Measurements from ENCODE around the gene FRAS1. TPM values are rescaled to one million over a fixed set of nuclear protein-coding genes. Genes with fewer than 3 reads are reported as not detected.

The FRAS1 gene
- total and polyA plus RNA-seq, 2 of the 8 experiments (the other 6 are each of a cell fraction or from before 2014, with no cell fraction given) = 38.5 to 109 TPM

DNA sequence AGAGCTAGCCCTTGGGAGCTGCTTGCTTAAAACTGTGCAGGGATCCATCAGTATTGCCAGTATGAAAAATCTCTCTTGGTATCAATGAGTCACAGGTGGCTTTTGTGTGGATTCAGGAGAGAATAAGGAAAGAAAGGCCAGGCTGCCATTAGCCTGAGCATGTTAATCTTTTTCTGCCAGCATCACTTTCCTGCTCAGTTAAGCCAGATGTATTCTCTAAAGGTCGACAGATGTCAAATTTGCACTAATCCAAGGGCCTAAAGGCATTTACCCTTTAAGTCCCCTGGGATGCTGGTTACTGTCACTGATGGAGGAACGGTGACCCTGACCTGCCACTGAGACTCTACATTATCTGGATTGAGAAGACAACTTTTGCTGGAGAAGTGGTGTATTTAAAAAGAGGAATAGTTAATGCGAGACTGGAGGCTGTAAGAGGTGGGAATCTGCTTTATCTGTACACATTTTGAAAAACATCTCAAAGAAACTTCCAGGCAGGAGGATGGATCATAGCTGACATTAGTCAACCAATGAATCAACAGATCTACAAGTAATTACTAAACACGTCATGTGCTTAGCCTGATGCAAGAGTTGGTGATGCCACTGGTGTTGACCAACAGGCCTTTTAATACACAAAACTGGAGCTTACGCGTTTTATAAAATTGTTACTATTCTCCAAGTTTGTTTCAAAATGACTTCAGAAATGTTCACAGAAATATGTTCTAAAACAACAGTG is 253.1 kb downstream of the FRAS1 start:
- DNase-seq (ENCODE audit: low read depth in 1 of 2, low spot score in 2 of 2) (no peak), FAIRE-seq (no peak)
- peaks cover 7 to 43% (median 23%) of the 10 kb centered on the region in 4 experiments; a peak in 7 of 8 replicates for H3K36me3 ChIP-seq (ENCODE audit: control insufficient read depth in 2 of 4, insufficient read depth in 4 of 4, low read length in 3 of 4)
- no peak overlapping the region for H3K9ac ChIP-seq (replicated peaks in 1 of 4; ENCODE audit: extremely low read depth in 1 of 4, low read depth in 3 of 4, low read length in 3 of 4)
- WGBS, 2 experiments (ENCODE audit: extremely low coverage in 1 of 2, insufficient coverage in 1 of 2, insufficient read length in 1 of 2, insufficient replicate concordance in 2 of 2, low coverage in 1 of 2, low lambda C conversion rate in 2 of 2, missing lambda C conversion rate in 1 of 2) = 91% methylated on average over 6 of the region's 6 CpGs; no CpG with 5 or more reads in 1 of the 2 experiments
- H3K14ac ChIP-seq (ENCODE audit: insufficient read length) = no peak overlapping the region
- H3K4me1 ChIP-seq (replicated peaks in 1 of 4; ENCODE audit: control insufficient read depth in 3 of 4, insufficient read depth in 4 of 4, low read length in 3 of 4) = peaks cover 3 to 22% (median 10%) of the 10 kb centered on the region in 4 experiments; a peak in 6 of 7 replicates
- no peaks in the 10 kb centered on the region for H3K79me1 ChIP-seq (ENCODE audit: low read depth, low read length)
- no peak overlapping the region for H4K91ac ChIP-seq (replicated peaks; ENCODE audit: insufficient read length, low read length)
- CTCF ChIA-PET (ENCODE audit: partially characterized antibody) = interaction anchor here (0.6 to 3.2 kb wide), 8 partner anchors 13 to 892 kb away, joined by 3 to 14 read pairs (median 4); no protein-coding TSS in a partner anchor
- no peak overlapping the region for H2BK15ac ChIP-seq (ENCODE audit: low read length)
- no peak overlapping the region for H2BK20ac ChIP-seq (ENCODE audit: low read length)
- POLR2A ChIA-PET (ENCODE audit: partially characterized antibody) = interaction anchor here (1.4 kb wide), 1 partner anchor 251 kb away, joined by 6 read pairs; no protein-coding TSS in a partner anchor
- H2BK120ac ChIP-seq (replicated peaks; ENCODE audit: low read depth, low read length) = no peak overlapping the region
- H3K9me3 ChIP-seq (ENCODE audit: insufficient read depth in 2 of 2, low read depth in 1 of 2, low read length in 1 of 2) = no peaks in the 10 kb centered on the region
- no peak overlapping the region for H3K18ac ChIP-seq (ENCODE audit: extremely low read depth, low read length)
- H3K4me3 ChIP-seq (ENCODE audit: extremely low read depth in 1 of 4, insufficient read depth in 2 of 4, low read depth in 3 of 4, low read length in 4 of 4) = no peak overlapping the region
- H4K5ac ChIP-seq (ENCODE audit: insufficient read length, low read depth, low read length) = no peak overlapping the region
- no peak overlapping the region for H2BK5ac ChIP-seq (ENCODE audit: low read depth, low read length)
- no peaks in the 10 kb centered on the region for H3K79me2 ChIP-seq (ENCODE audit: control insufficient read depth in 1 of 2, insufficient read depth in 2 of 2, low read length in 2 of 2)
- no peaks in the 10 kb centered on the region for H4K20me1 ChIP-seq (replicated peaks in 1 of 2; ENCODE audit: control insufficient read depth in 1 of 2, insufficient read depth in 2 of 2, low read length in 2 of 2)
- no peak overlapping the region for H4K8ac ChIP-seq (ENCODE audit: extremely low read depth, insufficient read depth, low read length)
- no peak overlapping the region for H3K4ac ChIP-seq (replicated peaks; ENCODE audit: insufficient read length, low read depth, low read length)
- no peak overlapping the region for H2BK12ac ChIP-seq (ENCODE audit: low read depth, low read length)
- H3K4me2 ChIP-seq (ENCODE audit: insufficient read depth in 1 of 2, low read depth in 2 of 2, low read length in 2 of 2) = no peak overlapping the region
- H3K27ac ChIP-seq (ENCODE audit: low read depth, low read length) = no peak overlapping the region
- no peak overlapping the region for H3K56ac ChIP-seq (replicated peaks; ENCODE audit: insufficient read length, low read depth, low read length)
- H3K23ac ChIP-seq (ENCODE audit: insufficient read length) = no peak overlapping the region
- H2AFZ ChIP-seq (ENCODE audit: low read length) = no peak overlapping the region
- no peak overlapping the region for H2AK5ac ChIP-seq (ENCODE audit: low read depth, low read length)
- H3K27me3 ChIP-seq (replicated peaks in 1 of 4; ENCODE audit: control insufficient read depth in 3 of 4, extremely low read depth in 1 of 4, insufficient read depth in 3 of 4, low read length in 3 of 4) = no peaks in the 10 kb centered on the region
- H3K23me2 ChIP-seq (ENCODE audit: low read depth, low read length) = no peaks in the 10 kb centered on the region
- TF ChIP-seq BCL11A (IDR thresholded peaks at IDR 0.05; ENCODE audit: low read depth in 2 of 2, low read length in 2 of 2) (no peak), JUND (IDR thresholded peaks at IDR 0.05; ENCODE audit: low read length) (no peak), SIRT6 (IDR thresholded peaks at IDR 0.05; ENCODE audit: low read length) (no peak), KDM5A (IDR thresholded peaks at IDR 0.05; ENCODE audit: low read length) (no peak), GABPA (IDR thresholded peaks at IDR 0.05; ENCODE audit: borderline replicate concordance, insufficient read depth, low read length) (no peak), RFX5 (IDR thresholded peaks at IDR 0.05; ENCODE audit: borderline replicate concordance, low read depth, low read length) (no peak), SP1 (IDR thresholded peaks at IDR 0.05; ENCODE audit: low read depth, low read length) (no peak), FOSL1 (IDR thresholded peaks at IDR 0.05; ENCODE audit: insufficient read depth, low read depth, low read length) (no peak), TAF1 (IDR thresholded peaks at IDR 0.05; ENCODE audit: low read depth, low read length) (no peak), CHD1 (IDR thresholded peaks at IDR 0.05; ENCODE audit: low read depth, low read length) (no peak), SUZ12 (IDR thresholded peaks at IDR 0.05; ENCODE audit: low read length) (no peak), SAP30 (IDR thresholded peaks at IDR 0.05; ENCODE audit: insufficient read depth, insufficient replicate concordance, low read length) (no peak), CTBP2 (IDR thresholded peaks at IDR 0.05; ENCODE audit: borderline replicate concordance, insufficient read depth, insufficient read length, low read length) (no peak), CEBPB (IDR thresholded peaks at IDR 0.05; ENCODE audit: low read depth, low read length) (no peak)

Data from H1 (cell line).